ENCODE results near the gene ZBTB40.

The ZBTB40 gene

DNA sequence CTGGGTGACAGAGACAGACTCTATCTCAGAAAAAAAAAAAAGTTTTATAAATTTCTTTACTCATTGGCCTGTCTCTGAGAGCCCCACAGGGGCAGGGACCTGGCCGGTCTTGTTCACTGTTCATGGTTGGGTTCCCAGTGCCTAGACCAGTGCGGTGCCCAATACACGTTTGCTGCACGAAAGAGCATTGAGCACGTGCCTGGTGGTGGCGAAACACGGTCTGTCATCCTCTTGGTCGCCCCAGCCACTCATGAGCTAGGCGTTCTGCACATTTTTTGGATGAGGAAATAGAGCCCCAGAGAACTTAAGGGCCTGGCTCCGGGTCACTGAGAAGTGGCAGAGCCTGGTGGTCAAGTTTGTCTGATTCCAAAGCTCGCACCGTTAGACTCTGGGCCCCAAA is 93.0 kb downstream of the ZBTB40 start:
- H3K4me3 ChIP-seq (replicated peaks; ENCODE audit: low read depth, low read length), result no peak overlapping the region
- DNase-seq (ENCODE audit: extremely low read depth, low read depth), result no peak
- TF ChIP-seq CTCF (IDR thresholded peaks at IDR 0.05; ENCODE audit: low read depth, low read length, missing control alignments), result no peak

- no peak for DNase-seq (ENCODE audit: extremely low read depth, low read depth)
- H3K4me3 ChIP-seq (replicated peaks; ENCODE audit: low read depth, low read length), result no peak overlapping the region
- TF ChIP-seq CTCF (IDR thresholded peaks at IDR 0.05; ENCODE audit: low read depth, low read length, missing control alignments), result no peak
These were observed 93.5 kb downstream of the ZBTB40 start for GRCh38 chr1:22545141-22545540.

DNA sequence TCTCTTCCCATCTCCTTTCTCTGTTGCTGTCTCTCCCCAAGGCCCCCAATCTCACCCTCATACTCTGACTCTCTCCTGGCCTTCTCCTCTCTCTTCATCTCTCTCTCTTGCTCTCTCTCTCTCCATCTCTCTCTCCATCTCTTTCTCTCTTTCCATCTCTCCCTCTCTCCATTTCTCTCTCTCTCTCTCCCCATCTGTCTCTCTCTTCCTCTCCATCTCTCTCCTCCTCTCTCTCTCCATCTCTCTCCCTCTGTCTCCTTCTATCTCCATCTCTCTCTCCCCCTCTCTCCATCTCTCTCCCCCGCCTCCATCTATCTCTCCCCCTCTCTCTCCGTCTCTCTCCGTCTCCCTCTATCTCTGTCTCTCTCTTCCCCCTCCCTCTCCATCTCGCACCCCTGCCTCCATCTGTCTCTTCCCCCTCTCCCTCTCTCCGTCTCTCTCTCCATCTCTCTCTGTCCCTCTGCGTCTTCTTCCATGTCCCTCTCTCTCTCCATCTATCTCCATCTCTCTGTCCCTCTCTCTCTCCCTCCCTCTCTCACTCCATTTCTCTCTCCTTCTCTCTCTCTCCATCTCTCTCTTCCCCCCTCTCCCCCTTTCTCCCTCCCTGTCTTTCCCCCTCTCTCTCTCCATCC is 95.7 kb downstream of the ZBTB40 start:
- no peak for TF ChIP-seq CTCF (IDR thresholded peaks at IDR 0.05; ENCODE audit: low read depth, low read length, missing control alignments)
- no peak for DNase-seq (ENCODE audit: extremely low read depth, low read depth)
- no peak overlapping the region for H3K4me3 ChIP-seq (replicated peaks; ENCODE audit: low read depth, low read length)

DNA sequence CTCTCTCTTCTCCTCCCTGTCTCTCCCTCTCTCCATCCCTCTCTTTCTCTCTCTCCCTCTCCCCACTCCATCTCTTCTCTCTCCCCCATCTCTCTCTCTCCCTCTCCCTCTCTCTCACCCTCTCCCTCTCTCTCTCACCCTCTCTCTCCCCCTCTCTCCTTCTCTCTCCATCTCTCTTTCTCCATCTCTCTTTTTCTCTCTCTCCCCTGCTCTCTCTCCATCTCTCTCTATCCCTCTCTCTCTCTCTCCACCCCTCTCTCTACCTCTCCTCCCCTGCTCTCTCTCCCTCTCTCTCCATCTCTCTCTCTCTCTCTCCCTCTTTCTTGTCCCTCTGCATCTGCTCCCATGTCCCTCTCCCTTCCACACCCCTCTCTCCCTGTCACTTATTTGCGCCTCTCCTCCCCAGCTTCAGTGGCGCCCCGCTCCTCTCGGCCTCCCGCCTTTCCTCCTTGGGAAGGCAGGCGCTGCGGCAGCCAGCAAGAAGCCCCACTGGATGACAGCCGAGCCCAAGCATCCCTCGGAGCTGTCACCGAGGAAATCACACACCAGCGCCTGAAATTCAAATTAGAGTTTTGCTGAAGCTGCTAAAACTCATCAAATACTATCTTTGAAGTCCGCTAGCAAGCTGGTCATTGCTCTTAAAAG is 96.3 kb downstream of the ZBTB40 start:
- TF ChIP-seq CTCF (IDR thresholded peaks at IDR 0.05; ENCODE audit: low read depth, low read length, missing control alignments), result no peak
- no peak overlapping the region for H3K4me3 ChIP-seq (replicated peaks; ENCODE audit: low read depth, low read length)
- no peak for DNase-seq (ENCODE audit: extremely low read depth, low read depth)

- no peak for TF ChIP-seq CTCF (IDR thresholded peaks at IDR 0.05; ENCODE audit: low read depth, low read length, missing control alignments)
- no peak for DNase-seq (ENCODE audit: extremely low read depth, low read depth)
- H3K4me3 ChIP-seq (replicated peaks; ENCODE audit: low read depth, low read length), result no peak overlapping the region
These were observed 98.4 kb downstream of the ZBTB40 start for GRCh38 chr1:22550021-22550420.

DNA sequence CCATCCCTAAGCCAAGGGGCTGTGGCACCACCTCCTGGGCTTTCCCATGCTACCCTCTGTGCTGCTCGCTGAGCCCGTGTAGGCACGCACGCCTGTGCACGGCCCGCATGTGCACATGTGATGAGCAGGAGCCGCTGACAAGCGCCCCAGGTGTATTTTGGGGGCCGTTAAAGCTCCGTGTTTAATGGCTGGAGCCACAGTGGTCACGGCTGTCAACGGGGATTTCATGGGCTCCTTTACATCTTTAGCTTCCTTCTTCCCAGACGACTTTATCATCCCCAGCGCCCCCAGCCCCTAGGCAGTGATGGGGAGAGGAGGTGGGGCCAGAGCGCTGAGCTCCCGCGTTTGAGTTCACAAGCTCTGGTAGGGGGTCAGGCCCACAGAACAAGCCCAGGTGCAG is 99.9 kb downstream of the ZBTB40 start:
- DNase-seq (ENCODE audit: extremely low read depth, low read depth), result no peak
- no peak for TF ChIP-seq CTCF (IDR thresholded peaks at IDR 0.05; ENCODE audit: low read depth, low read length, missing control alignments)
- no peak overlapping the region for H3K4me3 ChIP-seq (replicated peaks; ENCODE audit: low read depth, low read length)
